ENCODE data around the gene BLID. TPM values are rescaled to one million over a fixed set of nuclear protein-coding genes. Genes with fewer than 3 reads are reported as not detected.

The BLID gene
- total and polyA plus RNA-seq, 2 experiments from 2014 or later: not detected

- Histone ChIP-seq H3K4me2 (no peak overlapping the region), H4K20me1 (replicated peaks; ENCODE audit: insufficient read depth) (no peaks in the 10 kb centered on the region), H3K27me3 (ENCODE audit: insufficient read depth) (peaks cover 44% of the 10 kb centered on the region), H3K4me1 (ENCODE audit: insufficient read depth) (0 out of 2 replicates have a peak, but pooled peaks cover under 1% of the 10 kb centered on the region), H3K36me3 (ENCODE audit: insufficient read depth) (no peaks in the 10 kb centered on the region), H2AFZ (no peak overlapping the region), H3F3A (replicated peaks; ENCODE audit: low read depth) (no peaks in the 10 kb centered on the region), H3K4me3 (no peak overlapping the region), H3K27ac (ENCODE audit: low read depth) (no peak overlapping the region), H3K79me2 (replicated peaks; ENCODE audit: insufficient read depth) (no peaks in the 10 kb centered on the region), H3K9me2 (ENCODE audit: insufficient read depth) (no peaks in the 10 kb centered on the region)
- ATAC-seq (no peak), DNase-seq (ENCODE audit: low spot score) (no peak)
- no peak overlapping the region for H3K4me3 Mint-ChIP-seq
- H3K36me3 Mint-ChIP-seq (ENCODE audit: low read depth): no peaks in the 10 kb centered on the region
- peaks cover 11% of the 10 kb centered on the region; the same call in 2 of the 3 replicates for H3K4me1 Mint-ChIP-seq
- no peak overlapping the region for H3K27ac Mint-ChIP-seq
- TF ChIP-seq EZH2 (IDR thresholded peaks at IDR 0.05; ENCODE audit: low read depth, unreplicated experiment) (no peak), STAT1 (IDR thresholded peaks at IDR 0.05; ENCODE audit: unreplicated experiment) (no peak), ZNF114 (CRISPR knock-in tag; IDR thresholded peaks at IDR 0.05) (no peak), CREB1 (CRISPR knock-in tag; IDR thresholded peaks at IDR 0.05; ENCODE audit: low read depth) (no peak)
- H3K9me3 Mint-ChIP-seq: no peaks in the 10 kb centered on the region
- peaks cover 20% of the 10 kb centered on the region for H3K27me3 Mint-ChIP-seq (ENCODE audit: insufficient read depth, low read depth, poor library complexity)
Observed at GRCh38 chr11:122137078-122137793, 21.2 kb upstream of the BLID start.

GRCh38 chr11:122131126-122131525, 15.1 kb upstream of the BLID start:
- Histone ChIP-seq H3K4me2 (no peak overlapping the region), H3K4me1 (ENCODE audit: insufficient read depth) (peaks cover 6% of the 10 kb centered on the region; the same call in 1 of the 2 replicates), H3K79me2 (replicated peaks; ENCODE audit: insufficient read depth) (no peaks in the 10 kb centered on the region), H2AFZ (no peak overlapping the region), H3K27me3 (ENCODE audit: insufficient read depth) (no peaks in the 10 kb centered on the region), H3K27ac (ENCODE audit: low read depth) (no peak overlapping the region), H3K4me3 (no peak overlapping the region), H4K20me1 (replicated peaks; ENCODE audit: insufficient read depth) (no peaks in the 10 kb centered on the region), H3F3A (replicated peaks; ENCODE audit: low read depth) (no peaks in the 10 kb centered on the region), H3K36me3 (ENCODE audit: insufficient read depth) (no peaks in the 10 kb centered on the region), H3K9me2 (ENCODE audit: insufficient read depth) (0 out of 2 replicates have a peak, but pooled peaks cover 3% of the 10 kb centered on the region)
- peaks cover 9% of the 10 kb centered on the region; the same call in 2 of the 3 replicates for H3K4me1 Mint-ChIP-seq
- no peak for TF ChIP-seq ZNF114 (CRISPR knock-in tag; IDR thresholded peaks at IDR 0.05)
- TF ChIP-seq REST (IDR thresholded peaks at IDR 0.05; ENCODE audit: unreplicated experiment): no peak
- TF ChIP-seq CTCF (conservative IDR thresholded peaks at IDR 0.05; ENCODE audit: low read depth in 2 of 2): no peak
- no peak for TF ChIP-seq ETS1 (IDR thresholded peaks at IDR 0.05)
- no peaks in the 10 kb centered on the region for H3K36me3 Mint-ChIP-seq (ENCODE audit: low read depth)
- ATAC-seq (no peak), DNase-seq (ENCODE audit: low spot score) (no peak)
- no peak overlapping the region for H3K4me3 Mint-ChIP-seq
- H3K9me3 Mint-ChIP-seq: no peaks in the 10 kb centered on the region
- peaks cover 4% of the 10 kb centered on the region for H3K27me3 Mint-ChIP-seq (ENCODE audit: insufficient read depth, low read depth, poor library complexity)
- H3K27ac Mint-ChIP-seq: no peak overlapping the region

All from GM23338 (cell line).